Right forelimb (tissue), 1 donor: Measurements from ENCODE around the gene KHDRBS2.

Source experiments
- DNase-seq: peaks from one replicate; pipeline ENCODE4 v3.0.0-alpha.2; 2018

The KHDRBS2 gene

DNA sequence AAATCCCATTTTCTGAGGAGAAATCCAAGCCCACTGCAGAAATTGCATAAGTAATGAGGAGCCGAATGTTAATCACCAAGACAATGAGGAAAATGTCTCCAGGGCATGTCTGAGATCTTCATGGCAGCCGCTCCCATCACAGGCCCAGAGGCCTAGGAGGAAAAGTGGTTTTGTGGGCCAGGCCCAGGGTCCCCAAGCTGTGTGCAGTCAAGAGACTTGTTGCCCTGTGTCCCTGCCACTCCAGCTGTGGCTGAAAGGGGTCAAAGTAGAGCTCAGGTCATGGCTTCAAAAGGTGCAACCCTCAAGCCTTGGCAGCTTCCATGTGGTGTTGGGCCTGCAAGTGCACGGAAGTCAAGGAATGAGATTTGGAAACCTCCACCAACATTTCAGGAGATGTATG is 276.6 kb downstream of the KHDRBS2 start:
- no peak for DNase-seq

DNA sequence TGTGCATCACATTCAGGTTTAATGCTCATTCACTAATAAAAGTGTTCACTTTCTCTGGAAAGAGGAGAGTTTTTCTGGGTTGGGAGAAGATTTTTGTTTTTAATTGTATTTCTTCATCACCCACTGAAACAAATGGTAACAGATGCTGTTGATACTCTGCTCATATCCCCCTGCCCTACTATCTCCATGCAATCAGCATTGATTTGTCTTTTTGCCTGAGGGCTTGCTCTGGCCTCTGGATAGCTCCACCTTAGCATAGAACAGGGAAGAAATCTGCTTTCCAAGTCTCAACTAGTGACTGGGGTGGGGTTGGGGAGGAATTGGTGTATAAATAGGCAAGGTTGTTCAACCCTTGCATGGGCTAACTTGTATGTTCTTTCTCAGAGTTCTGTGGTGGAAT is 296.4 kb downstream of the KHDRBS2 start:
- DNase-seq = no peak

DNA sequence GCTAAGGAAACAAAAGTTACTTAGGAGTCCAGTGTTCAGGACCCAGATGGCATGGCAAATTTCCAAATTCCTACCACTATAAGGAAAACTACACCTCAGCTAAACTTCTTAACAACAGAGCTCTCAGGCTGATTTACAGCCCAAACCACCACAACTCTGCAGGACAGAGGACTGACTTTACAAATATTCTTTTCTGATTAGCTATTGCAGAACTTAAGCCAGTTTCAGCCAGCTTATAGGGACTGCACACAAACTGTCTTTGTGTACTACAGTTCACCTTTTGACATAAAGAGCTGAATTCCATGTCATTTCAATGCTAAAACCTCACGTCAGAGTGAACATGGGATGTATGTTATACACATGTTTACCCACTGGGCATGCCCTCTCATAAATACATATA is 305.4 kb downstream of the KHDRBS2 start:
- no peak for DNase-seq

DNA sequence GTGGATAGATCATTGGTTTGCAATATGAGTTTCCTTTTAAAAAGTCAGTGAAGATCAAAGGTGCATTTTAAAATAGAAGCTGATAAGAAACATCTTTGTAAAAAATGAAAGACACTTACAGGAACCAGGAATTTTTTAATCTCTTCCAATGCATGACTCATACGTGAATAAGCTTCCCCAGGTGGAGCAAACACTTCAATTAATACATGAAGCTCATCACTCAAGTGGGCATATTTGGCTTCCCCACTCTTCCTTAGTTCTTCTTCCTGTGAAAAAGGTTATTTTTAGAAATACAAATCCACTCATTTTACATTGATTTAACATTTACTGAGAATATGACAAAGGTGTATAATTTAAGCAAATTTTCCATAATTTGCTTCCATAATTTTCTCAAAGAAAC is 308.1 kb downstream of the KHDRBS2 start:
- no peak for DNase-seq

DNA sequence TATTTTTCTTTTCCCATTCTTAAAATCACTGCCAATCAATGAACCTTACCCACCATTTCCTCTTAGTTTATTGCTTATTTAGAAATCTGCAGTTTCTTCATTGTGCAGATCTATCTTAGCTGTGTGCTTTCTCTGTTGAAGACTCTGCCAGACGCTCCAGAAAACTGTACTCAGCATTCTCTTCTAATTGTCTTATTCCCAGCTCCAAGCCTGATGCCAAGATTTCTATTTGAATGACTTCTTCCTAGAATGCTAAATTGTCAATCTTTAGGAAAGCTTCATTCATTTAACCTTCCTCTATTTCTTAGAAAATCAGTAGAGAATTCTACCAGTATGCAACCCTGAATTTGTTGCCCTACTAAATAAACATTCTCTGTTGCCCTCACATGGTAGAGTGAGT is 308.9 kb downstream of the KHDRBS2 start:
- DNase-seq = no peak

DNA sequence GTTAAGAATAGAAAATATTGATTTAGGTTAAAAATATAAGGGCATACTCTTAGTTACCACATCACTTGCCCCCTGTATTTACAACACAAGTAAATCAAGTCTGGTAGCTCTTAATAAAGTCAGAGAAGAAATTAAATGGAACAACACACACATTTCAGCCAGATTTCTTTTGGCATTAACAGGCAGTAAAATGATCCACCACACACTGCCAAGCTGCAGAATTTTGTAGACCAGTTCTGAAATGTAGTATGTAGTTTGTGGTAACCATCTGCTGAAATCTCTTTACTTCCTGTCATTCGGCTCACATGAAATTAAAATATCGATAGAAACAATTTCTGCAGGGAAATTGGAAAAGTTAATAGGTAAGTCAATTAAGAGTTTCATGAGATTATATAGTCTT is 326.8 kb downstream of the KHDRBS2 start:
- no peak for DNase-seq

DNA sequence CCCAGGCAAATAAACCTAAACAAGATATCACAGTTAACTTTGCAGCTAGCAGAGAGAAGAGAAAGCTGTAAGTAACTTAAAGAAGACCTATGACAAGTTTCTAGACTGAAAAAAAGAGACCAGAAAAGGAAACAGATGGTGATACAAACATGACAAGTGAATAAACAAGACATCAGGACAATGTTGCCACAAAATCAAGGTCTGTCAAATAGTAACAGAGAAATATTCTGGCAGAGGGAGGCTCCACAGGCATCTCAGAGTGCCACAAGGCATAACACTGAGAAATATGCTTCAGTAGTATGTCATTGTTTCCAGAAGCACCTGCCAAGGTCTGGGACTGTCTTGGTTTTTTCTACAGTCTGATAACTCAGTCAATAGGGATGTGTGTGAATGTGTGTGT is 332.2 kb downstream of the KHDRBS2 start:
- DNase-seq = no peak

DNA sequence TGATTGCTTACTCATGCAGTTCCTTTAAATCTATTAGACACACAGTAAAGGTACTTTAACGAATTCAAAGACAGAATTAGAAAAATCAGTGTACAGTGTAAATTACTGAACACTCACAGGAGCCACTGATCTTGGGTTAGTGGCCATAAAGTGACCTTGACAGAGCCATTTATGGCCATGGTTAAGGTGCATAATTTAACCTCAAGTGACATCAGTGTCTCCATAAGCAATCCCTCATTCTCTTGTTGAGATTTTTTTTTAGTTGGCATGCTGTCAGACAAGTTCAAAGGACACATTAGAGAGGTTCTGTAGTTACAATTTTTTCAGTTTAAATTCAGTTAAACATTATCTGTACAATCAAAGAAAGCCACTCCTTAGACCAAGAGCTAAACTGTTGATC is 334.4 kb downstream of the KHDRBS2 start:
- DNase-seq = no peak

DNA sequence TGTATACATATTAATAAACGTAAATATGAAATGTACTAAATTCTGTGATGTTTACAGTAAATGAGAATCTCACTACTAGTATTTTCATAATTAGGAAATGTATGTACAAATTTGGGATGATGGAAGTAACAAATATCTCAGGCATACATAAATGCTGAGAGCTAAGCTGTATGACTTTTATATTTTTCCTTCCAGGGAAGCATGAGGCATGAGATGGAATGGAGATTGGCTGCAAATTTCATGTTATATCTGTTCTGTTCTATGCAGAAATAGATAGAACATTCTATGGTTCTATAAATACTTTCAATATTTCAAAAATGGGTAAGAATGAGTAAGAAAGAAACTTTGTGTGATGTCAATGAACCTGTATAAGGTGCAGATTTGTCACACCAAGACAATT is 335.2 kb downstream of the KHDRBS2 start:
- no peak for DNase-seq

DNA sequence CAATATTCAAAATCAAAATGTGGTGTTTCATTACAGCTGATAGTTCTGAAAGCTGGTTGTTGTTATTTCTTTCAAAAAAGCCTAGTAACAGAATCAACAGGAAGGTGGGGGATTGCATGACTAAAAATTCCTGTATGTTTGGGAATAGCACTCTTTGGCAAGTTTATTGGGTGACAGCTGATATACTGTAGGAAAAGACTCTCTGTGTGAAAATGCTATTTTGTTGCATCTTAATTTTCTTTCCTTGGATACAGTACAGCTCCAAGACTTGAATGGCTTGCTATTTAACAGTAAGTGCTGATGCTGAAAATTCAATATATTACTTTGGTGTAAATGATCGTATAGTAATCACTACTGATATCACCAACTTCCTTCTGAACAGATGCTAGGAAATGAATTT is 336.1 kb downstream of the KHDRBS2 start:
- DNase-seq = no peak

DNA sequence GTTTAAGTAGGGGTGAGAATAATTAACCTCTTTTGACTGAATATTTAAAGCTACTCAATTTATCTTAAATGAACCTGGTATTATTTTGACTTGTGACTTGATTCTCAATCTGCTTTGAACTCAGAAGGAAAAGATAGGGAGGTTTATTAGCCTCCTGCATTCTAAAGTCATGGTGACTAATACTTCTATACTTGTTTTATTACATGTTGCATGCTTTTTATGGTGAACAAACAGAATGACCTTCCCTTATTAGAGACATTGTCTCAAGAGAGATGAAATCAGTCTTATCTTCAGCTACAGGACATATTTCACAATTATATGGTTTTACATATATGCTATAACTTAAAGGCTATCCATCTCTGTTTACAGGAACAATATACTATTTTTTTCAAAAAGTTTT is 336.9 kb downstream of the KHDRBS2 start:
- no peak for DNase-seq

DNA sequence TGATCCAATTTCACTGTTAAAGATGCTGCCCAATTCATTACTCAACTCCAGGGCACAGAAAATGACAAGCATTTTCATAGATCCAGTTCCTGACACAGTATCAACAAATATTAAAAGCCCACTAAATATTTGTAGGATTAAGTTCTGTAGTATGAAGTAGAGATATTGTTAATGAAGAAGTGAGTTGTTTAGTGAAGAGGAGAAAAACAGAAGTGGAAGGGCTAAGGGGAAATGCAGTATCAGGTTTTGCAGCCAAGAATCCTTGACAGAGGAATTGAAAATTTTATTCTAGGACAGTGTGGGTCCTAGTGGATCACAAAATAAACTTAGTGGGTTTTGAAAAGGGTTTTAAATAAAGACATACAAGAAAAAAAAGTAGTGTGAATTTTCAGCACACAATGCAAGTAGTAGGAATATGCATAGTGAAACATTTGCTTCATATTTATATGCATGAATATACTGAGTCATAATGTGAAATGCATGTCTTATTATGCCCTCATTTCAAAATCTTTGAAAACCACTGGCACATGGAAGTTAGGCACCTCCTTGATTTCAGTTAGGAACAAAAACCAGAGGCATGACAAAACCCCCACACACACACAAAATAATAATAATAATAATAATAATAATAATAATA is 338.6 kb downstream of the KHDRBS2 start:
- no peak for DNase-seq

DNA sequence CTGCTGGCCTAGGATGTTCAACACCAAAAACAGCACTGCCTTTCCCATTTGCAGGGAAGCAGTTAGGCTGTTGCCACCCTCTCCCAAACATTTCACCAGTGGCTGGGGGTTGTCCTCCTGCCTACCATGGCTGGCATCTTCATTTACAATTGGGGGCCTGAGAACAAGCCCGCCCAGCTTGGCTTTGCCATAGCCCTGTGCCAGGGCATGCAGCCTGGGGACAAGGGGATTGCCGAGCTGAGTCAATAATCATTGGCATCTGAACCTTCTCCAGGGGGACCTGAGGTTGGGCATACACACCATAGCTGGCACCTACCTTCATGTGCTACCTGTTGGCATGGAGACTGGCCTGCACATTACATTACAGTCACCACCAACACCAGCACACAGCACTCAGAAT is 345.1 kb downstream of the KHDRBS2 start:
- no peak for DNase-seq

DNA sequence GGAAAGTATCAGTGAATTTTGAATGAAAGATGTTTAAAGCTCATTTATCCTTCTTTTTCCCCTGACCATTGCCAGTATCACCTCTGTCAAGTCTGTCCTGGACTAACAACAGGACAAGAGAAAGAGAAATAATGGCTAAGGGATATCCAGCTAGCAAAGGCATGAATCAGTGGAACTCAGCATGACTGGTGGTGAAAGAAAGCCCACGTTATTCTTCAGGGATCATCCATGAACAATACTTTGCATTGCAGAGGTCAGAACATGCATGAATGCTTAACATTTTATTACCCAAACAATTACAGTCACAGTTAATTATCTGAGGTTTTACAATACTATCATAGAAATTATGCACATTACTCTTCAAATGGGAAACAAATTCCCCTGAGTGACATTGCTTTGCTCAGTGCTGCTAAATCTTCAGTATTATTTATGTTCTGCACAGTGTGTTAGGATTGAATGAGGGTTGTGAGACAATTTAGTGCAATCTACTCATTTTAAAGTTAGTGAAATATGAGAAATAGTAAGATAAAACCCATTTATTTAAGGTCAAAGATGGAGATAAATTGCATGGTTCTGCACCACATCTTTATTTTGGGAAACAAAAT is 350.7 kb downstream of the KHDRBS2 start:
- no peak for DNase-seq

DNA sequence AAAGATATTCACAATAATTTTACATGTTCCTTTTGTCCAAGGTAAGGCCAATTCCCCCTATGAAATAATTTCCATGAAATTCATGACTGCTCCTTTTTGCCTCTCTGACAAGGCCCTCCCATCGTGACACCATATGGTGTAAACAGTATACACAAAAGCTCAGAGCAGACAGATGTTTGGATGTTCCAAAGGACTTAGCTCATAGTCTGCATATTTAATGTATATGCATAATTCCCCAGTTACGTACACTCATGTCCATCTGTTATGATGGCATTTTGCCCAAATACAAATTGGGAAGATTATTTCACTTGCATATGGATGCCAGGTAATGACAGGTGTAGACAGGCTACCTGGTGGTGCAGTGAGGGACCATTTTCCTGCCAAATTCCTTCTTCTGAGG is 376.5 kb downstream of the KHDRBS2 start:
- no peak for DNase-seq

DNA sequence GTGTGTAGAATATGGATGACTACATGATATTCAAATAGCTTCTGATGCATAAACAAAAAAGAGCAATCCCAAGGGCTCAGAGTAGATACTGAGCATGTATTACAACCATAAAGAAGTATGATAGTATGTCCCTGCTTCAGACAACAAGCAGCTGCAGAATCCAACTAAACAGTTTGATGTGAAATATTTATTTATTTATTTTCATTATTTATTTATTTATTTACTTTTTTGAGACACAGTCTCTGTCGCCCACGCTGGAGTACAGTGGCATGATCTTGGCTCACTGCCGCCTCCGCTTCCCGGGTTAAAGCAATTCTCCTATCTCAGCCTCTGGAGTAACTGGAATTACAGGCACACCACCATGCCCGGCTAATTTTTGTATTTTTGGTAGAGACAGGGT is 384.3 kb downstream of the KHDRBS2 start:
- DNase-seq = no peak

DNA sequence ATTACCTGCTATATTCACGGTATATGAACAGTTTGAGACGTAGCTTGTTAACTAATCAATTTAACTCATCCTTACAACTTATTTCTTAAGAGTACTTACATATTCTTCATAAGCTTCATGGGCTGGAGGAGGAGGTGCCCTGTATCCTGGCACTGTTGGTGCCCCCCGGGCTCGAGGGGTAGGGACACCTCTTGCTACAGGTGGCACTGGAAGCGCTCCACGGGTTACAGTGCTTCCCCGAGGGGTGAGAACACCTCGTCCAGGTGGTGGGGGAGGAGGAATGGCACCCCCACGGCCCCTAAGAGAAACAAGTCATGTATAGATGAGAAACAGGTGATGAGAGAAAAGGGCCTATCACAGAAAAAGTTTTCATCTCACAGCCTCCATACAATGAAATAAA is 391.5 kb downstream of the KHDRBS2 start:
- no peak for DNase-seq

DNA sequence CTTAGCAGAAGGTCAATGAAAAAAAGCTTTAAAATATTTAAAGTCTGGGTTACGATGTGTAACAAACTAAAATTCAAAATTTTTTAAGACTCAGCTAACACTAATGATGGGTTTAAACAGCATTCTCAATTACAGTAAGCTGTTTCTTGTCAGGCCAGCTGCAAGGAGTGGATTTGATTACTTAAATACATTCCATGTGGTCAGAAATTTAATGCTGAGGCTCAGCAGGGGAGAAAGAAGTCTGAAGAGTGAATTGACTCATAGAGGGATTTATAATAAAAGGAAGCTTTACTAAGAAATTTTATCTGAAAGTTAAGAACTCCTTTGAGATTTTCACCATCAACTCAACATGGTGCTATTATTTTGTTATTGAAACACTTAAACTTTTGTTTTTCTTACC is 398.6 kb downstream of the KHDRBS2 start:
- DNase-seq = no peak

DNA sequence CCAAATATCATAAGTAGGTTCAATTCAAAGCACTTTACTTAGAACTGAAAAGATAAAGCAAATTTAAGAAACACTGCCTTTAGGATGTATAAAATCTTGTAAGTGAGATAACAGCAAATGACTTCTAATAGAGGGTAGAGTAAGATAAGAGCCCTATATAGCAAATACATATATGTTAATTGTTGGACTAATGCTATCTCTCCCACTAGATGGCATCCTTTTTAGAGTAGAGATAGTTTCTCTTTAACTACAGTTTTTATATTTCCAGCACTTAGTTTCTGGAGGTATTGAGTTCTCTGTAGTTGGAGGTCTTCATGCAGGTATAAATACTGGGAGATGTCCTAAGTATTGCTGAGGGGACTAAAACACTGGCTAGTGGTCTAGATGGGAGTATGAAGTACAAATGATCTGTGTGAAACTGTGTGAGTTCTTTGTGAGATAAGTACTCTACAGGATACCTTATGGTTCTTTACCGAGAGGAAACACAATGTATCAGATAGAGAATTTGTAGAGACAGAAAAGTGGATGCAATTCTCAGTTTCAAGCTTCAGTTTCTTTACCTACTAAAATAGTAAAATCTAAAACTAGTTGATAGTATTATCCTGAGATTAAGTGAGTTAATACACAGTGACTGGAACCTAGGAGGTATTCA is 399.3 kb downstream of the KHDRBS2 start:
- no peak for DNase-seq

DNA sequence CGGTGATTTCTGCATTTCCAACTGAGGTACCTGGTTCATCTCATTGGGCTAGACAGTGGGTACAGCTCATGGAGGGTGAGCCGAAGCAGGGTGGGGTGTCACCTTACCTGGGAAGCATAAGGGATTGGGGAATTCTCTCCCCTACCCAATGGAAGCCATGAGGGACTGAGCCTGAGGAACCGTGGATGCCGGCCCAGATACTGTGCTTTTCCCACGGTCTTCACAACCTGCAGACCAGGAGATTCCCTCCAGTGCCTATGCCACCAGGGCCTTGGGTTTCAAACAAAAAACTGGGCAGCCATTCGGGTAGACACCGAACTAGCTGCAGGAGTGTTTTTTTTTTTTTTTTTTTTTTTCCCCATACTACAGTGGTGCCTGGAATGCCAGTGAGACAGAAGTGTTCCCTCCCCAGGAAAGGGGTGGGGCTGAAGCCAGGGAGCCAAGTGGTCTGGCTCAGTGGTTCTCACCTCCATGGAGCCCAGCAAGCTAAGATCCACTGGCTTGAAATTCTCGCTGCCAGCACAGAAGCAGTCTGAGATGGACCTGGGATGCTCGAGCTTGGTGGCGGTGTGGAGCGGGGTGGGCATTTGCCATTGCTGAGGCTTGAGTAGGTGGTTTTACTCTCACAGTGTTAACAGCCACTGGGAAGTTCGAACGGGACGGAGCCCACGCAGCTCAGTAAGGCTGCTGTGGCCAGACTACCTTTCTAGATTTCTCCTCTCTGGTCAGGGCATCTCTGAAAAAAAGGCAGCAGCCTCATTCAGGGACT is 416.2 kb downstream of the KHDRBS2 start:
- no peak for DNase-seq

DNA sequence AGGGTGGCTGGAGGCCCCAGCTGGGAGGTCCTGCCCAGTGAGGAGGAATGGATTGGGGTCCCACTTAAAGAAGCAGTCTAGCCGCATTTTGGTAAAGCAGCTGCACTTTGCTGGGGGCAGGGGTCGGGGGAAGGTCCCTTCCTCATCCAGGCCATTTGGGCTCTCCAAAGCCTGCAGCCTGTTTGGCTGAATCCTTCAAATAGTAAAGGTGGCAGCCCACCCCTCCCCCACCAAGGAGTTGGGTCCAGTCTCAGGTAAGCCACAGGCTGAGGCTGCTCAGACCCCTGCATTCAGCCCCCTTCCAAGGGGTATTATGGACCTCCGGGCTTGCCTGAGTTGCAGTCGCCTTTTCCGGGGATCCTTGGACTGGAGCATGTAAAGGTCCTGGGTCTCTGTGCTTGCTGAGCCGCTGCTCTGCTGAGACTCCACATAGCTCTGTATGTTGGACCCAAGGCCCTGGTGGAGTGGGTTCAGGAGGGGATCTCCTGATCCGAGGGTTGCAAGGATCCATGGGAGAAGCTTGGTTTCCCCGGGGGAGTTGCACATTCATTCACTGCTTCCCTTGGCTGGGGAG is 417.4 kb downstream of the KHDRBS2 start:
- no peak for DNase-seq

DNA sequence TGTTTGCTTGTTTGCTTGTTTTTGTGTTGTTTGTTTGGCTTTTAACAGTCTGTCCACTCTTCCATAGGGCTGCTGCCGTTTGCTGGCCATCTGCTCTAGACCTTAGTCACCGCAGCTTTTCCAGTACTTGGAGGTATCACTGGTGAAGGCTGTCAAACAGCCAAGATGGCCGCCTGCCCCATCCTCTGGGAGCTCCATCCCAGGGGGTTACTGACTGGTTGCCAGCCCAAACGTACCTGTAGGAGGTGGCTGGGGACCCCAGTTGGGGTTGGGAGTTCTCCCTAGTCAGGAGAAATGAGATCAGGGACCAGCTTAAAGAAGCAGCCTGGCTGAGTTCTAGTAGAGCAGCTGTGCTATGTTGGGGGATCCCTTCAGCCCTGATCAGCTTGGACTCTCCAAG is 418.4 kb downstream of the KHDRBS2 start:
- no peak for DNase-seq

DNA sequence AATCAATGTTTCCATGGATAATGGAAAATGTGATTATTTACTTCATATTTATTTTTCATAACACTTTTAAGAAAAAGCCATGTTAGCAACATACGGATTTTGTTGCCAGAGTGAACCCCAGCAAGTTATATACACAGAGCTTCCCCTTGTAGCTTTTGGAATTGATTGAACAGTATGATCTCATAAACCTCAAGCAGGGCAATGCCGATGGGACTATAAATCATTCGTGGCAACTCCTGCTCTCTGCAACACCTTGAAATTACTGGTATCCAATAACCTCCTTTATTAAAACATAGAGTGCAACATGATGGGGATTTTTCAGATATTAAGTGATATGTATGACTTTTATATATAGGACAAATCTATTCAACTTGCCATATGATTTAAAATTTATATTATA is 428.5 kb downstream of the KHDRBS2 start:
- no peak for DNase-seq

DNA sequence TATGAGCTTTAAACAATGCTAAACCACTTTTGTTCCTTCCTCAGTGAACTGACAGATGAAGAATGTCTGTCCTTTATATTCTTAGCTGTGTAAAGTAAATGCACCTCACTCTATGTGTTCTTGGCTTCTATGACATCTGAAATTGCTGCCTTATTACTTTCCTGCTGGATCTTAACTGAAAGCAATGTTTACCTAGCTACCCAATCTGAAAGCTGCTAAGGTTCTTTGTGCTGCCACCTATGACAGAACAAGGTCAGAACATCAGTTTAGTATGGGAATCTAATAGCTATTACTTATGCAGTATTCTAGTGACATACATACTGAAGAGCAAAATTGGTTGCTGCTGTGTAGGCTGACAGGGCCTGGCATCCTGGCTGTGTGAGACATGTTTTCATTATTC is 444.1 kb downstream of the KHDRBS2 start:
- DNase-seq = no peak
